HCT116 (cell line): ENCODE results near the gene DMXL1. TPM values are rescaled to one million over a fixed set of nuclear protein-coding genes. Genes with fewer than 3 reads are reported as not detected.

Source experiments
- ATAC-seq: fragments of 200-7000 bp; cut with Tn5 transposase; 2 replicates; pipeline ENCODE4 v1.9.1; 2020; ENCODE audit warnings: mild to moderate bottlenecking, moderate library complexity
- BruUV-seq: library from RNA; stranded (reverse); fragments of 400-500 nt; replicated peaks from 2 replicates; lab custom pipeline; 2021; lab: Mats Ljungman, UMichigan
- CTCF ChIA-PET: fragments of 300-600 bp; sonication (Branson Sonifier 250); formaldehyde crosslinking; loops from one replicate; lab custom pipeline; 2021; ENCODE audit warnings: antibody characterized with exemption; lab: Charles Lee
- POLR2A ChIA-PET: fragments of 300-600, 350-600 bp; sonication (Branson Sonifier 250); formaldehyde crosslinking; loops from one replicate; lab custom pipeline; 2021; ENCODE audit warnings: antibody characterized with exemption; lab: Charles Lee
- RAD21 ChIA-PET, 2 experiments: fragments of 300-600 bp; sonication (Branson Sonifier 250); formaldehyde crosslinking; loops; one replicate each; lab custom pipeline; 2023; ENCODE audit warnings: low total read pairs in 2 of 2; ENCODE audit not compliant: uncharacterized antibody in 2 of 2, unreplicated experiment in 2 of 2, low non-redundant PET in 1 of 2; lab: Charles Lee
- DNase-seq: peaks from one replicate; pipeline ENCODE4 v3.0.0-alpha.2; 2010; ENCODE audit warnings: low read depth, low spot score
- H2AFZ ChIP-seq: fragments of 200-600 bp; shearing (Covaris generic), sonication (generic); 2 replicates; pipeline ENCODE4 v1.6.1; 2017; ENCODE audit warnings: low read depth, mixed run types, mixed read lengths, antibody characterized with exemption, low read length; ENCODE audit not compliant: poor library complexity, severe bottlenecking
- H3K27ac ChIP-seq: 2 replicates; pipeline ENCODE4 v1.5.1; 2012; ENCODE audit warnings: low read depth, low read length
- H3K27me3 ChIP-seq: fragments of 200-600 bp; sonication (generic); 2 replicates; pipeline ENCODE4 v1.6.1; 2016; ENCODE audit warnings: mixed run types, low read length, mixed read lengths; ENCODE audit not compliant: insufficient read depth
- H3K36me3 ChIP-seq, 2 experiments: fragments of 200-500 bp in 1 of 2; fragments of 200-600 bp in 1 of 2; sonication (Bioruptor generic) in 1 of 2; sonication (generic) in 1 of 2; 2 replicates each; pipeline versions ENCODE4 v1.5.1 to v1.6.1; 2014 to 2016; ENCODE audit warnings: low read length in 2 of 2, inconsistent platforms in 1 of 2, mixed read lengths in 1 of 2, mixed run types in 1 of 2; ENCODE audit not compliant: insufficient read depth in 2 of 2, control insufficient read depth in 1 of 2
- H3K4me1 ChIP-seq, 2 experiments: fragments of 200-600 bp in 1 of 2; sonication (generic) in 1 of 2; 2 replicates each; pipeline versions ENCODE4 v1.5.1 to v1.6.1; 2012 to 2017; ENCODE audit warnings: low read length in 2 of 2, inconsistent platforms in 1 of 2, mild to moderate bottlenecking in 1 of 2, mixed read lengths in 1 of 2, mixed run types in 1 of 2, moderate library complexity in 1 of 2; ENCODE audit not compliant: insufficient read depth in 2 of 2, control insufficient read depth in 1 of 2
- H3K4me2 ChIP-seq: fragments of 200-600 bp; sonication (generic); 2 replicates; pipeline ENCODE4 v1.6.1; 2017; ENCODE audit warnings: mixed run types, low read length, mixed read lengths
- H3K4me3 ChIP-seq, 2 experiments: fragments of 200-600 bp in 1 of 2; sonication (generic) in 1 of 2; replicated peaks in 1 of 2; 2 replicates each; pipeline ENCODE4 v1.5.1; 2011 to 2016; ENCODE audit warnings: low read length in 2 of 2, control low read depth in 1 of 2, low read depth in 1 of 2, mild to moderate bottlenecking in 1 of 2, mixed read lengths in 1 of 2, mixed run types in 1 of 2
- H3K79me2 ChIP-seq: fragments of 200-600 bp; sonication (generic); 2 replicates; pipeline ENCODE4 v1.6.1; 2017; ENCODE audit warnings: mild to moderate bottlenecking, mixed run types, low read length, moderate library complexity, mixed read lengths; ENCODE audit not compliant: insufficient read depth
- H3K9ac ChIP-seq: fragments of 200-600 bp; sonication (generic); 2 replicates; pipeline ENCODE4 v1.6.1; 2016; ENCODE audit warnings: low read length, mixed read lengths
- H3K9me2 ChIP-seq: fragments of 200-600 bp; sonication (generic), shearing (Covaris generic); 2 replicates; pipeline ENCODE4 v1.6.1; 2017; ENCODE audit warnings: mixed run types, mild to moderate bottlenecking, moderate library complexity; ENCODE audit not compliant: insufficient read depth
- H3K9me3 ChIP-seq, 2 experiments: fragments of 200-500 bp in 1 of 2; fragments of 200-600 bp in 1 of 2; sonication (Bioruptor generic) in 1 of 2; sonication (generic) in 1 of 2; 2 replicates each; pipeline ENCODE4 v1.6.1; 2014 to 2017; ENCODE audit warnings: low read length in 2 of 2, mixed read lengths in 2 of 2, inconsistent platforms in 1 of 2, low read depth in 1 of 2, mild to moderate bottlenecking in 1 of 2, mixed run types in 1 of 2, moderate library complexity in 1 of 2; ENCODE audit not compliant: control insufficient read depth in 1 of 2, insufficient read depth in 1 of 2
- H4K20me1 ChIP-seq: fragments of 200-600 bp; sonication (generic), shearing (Covaris generic); 2 replicates; pipeline ENCODE4 v1.6.1; 2017; ENCODE audit warnings: mixed run types, mild to moderate bottlenecking, moderate library complexity; ENCODE audit not compliant: insufficient read depth
- ATF3 ChIP-seq: IDR thresholded peaks from 2 replicates; pipeline ENCODE4 v1.6.1; 2012
- CBX3 ChIP-seq: IDR thresholded peaks from 2 replicates; pipeline ENCODE4 v1.6.1; 2012; ENCODE audit warnings: low read depth
- CEBPB ChIP-seq: IDR thresholded peaks from 2 replicates; pipeline ENCODE4 v1.6.1; 2012; ENCODE audit warnings: low read depth
- ELF1 ChIP-seq: IDR thresholded peaks from 2 replicates; pipeline ENCODE4 v1.6.1; 2012; ENCODE audit warnings: low read depth, borderline replicate concordance
- EZH2phosphoT487 ChIP-seq: fragments of 200-600 bp; IDR thresholded peaks from 2 replicates; pipeline ENCODE4 v1.6.1; 2018; ENCODE audit warnings: antibody characterized with exemption, borderline replicate concordance
- MAX ChIP-seq: IDR thresholded peaks from 2 replicates; pipeline ENCODE4 v1.6.1; 2012
- POLR2A ChIP-seq: IDR thresholded peaks from 2 replicates; pipeline ENCODE4 v1.7.0; 2011; ENCODE audit warnings: borderline replicate concordance; ENCODE audit not compliant: insufficient read depth, insufficient read length; ENCODE audit errors: extremely low read depth
- POLR2AphosphoS5 ChIP-seq: IDR thresholded peaks from 2 replicates; pipeline ENCODE4 v1.6.1; 2011; ENCODE audit warnings: mild to moderate bottlenecking, low read depth, low read length, moderate library complexity
- RAD21 ChIP-seq: IDR thresholded peaks from 2 replicates; pipeline ENCODE4 v1.6.1; 2012; ENCODE audit warnings: low read depth, mild to moderate bottlenecking
- REST ChIP-seq: IDR thresholded peaks from 2 replicates; pipeline ENCODE4 v1.6.1; 2012; ENCODE audit warnings: low read depth
- SIN3A ChIP-seq: IDR thresholded peaks from 2 replicates; pipeline ENCODE4 v1.6.1; 2012; ENCODE audit warnings: low read depth
- SP1 ChIP-seq: IDR thresholded peaks from 2 replicates; pipeline ENCODE4 v1.6.1; 2012; ENCODE audit warnings: low read depth
- SRF ChIP-seq: IDR thresholded peaks from 2 replicates; pipeline ENCODE4 v1.6.1; 2012; ENCODE audit warnings: low read depth
- TCF7L2 ChIP-seq: IDR thresholded peaks from 2 replicates; pipeline ENCODE4 v1.7.0; 2011; ENCODE audit warnings: borderline replicate concordance, inconsistent platforms; ENCODE audit not compliant: insufficient read depth, insufficient read length; ENCODE audit errors: extremely low read depth
- YY1 ChIP-seq: IDR thresholded peaks from 2 replicates; pipeline ENCODE4 v1.6.1; 2011; ENCODE audit warnings: low read length, low read depth, moderate library complexity, mild to moderate bottlenecking; ENCODE audit not compliant: insufficient replicate concordance; ENCODE audit errors: extremely low read depth
- ZBTB33 ChIP-seq: IDR thresholded peaks from 2 replicates; pipeline ENCODE4 v1.6.1; 2011; ENCODE audit warnings: mild to moderate bottlenecking, low read length, moderate library complexity; ENCODE audit not compliant: insufficient replicate concordance; ENCODE audit errors: extremely low read depth
- ZNF274 ChIP-seq: fragments of 200-500 bp; sonication (Bioruptor generic); IDR thresholded peaks from 2 replicates; pipeline ENCODE4 v1.6.1; 2014; ENCODE audit warnings: mild to moderate bottlenecking, low read depth, low read length, inconsistent platforms
- intact Hi-C: fragments of 100-400 bp; cut with micrococcal nuclease; formaldehyde crosslinking; loops from 2 replicates; pipeline ENCODE4 v1.10.0; 2022
- total RNA-seq: library from RNA; stranded (reverse); gene quantifications from one replicate; pipeline ENCODE4 v1.2.1, GENCODE V29; 2021; ENCODE audit not compliant: unreplicated experiment

Gene DMXL1
- total RNA-seq, 1 experiment from 2014 or later, result 21.1 TPM

- no peak for TF ChIP-seq YY1
- TF ChIP-seq MAX, result no peak
- TF ChIP-seq TCF7L2, result no peak
- no peak for TF ChIP-seq ELF1
- no peak for TF ChIP-seq CEBPB
- no peak for TF ChIP-seq ZBTB33
- TF ChIP-seq SRF, result no peak
These were observed 211.7 kb downstream of the DMXL1 start (continued) for GRCh38 chr5:119282628-119283027.

- RAD21 ChIA-PET, result no interaction called here
- CTCF ChIA-PET, result no interaction called here
- H3K79me2 ChIP-seq, result no peaks in the 10 kb centered on the region; the same call in none of the 2 replicates
- no peak overlapping the region for H3K27ac ChIP-seq
- H3K4me3 ChIP-seq, result no peak overlapping the region
- no peaks in the 10 kb centered on the region for H3K9me2 ChIP-seq
- H3K36me3 ChIP-seq, result no peaks in the 10 kb centered on the region
- no peak overlapping the region for H3K9ac ChIP-seq
- no peak overlapping the region for H2AFZ ChIP-seq
- H3K27me3 ChIP-seq, result no peaks in the 10 kb centered on the region
- no peaks in the 10 kb centered on the region for H4K20me1 ChIP-seq
- no peak overlapping the region for H3K4me2 ChIP-seq
- DNase-seq, result no peak
- no TSS peak for BruUV-seq
- POLR2A ChIA-PET, result no interaction called here
- ATAC-seq, result no peak
- H3K9me3 ChIP-seq, result no peaks in the 10 kb centered on the region
- H3K4me1 ChIP-seq, result no peaks in the 10 kb centered on the region
- intact Hi-C loops, result no loop called here
- TF ChIP-seq POLR2AphosphoS5 (no peak), ZNF274 (no peak), TCF7L2 (no peak), EZH2phosphoT487 (no peak), SRF (no peak), CBX3 (no peak), ELF1 (no peak), SIN3A (no peak), RAD21 (no peak), SP1 (no peak), CEBPB (no peak), ATF3 (no peak), ZBTB33 (no peak), POLR2A (no peak), YY1 (no peak), REST (no peak)
These were observed 213.1 kb downstream of the DMXL1 start for GRCh38 chr5:119284031-119284430.
